HUES64 (cell line): Measurements from ENCODE around the gene BFAR.
"Not testable (repeated sequence)": the region's sequence is repeated elsewhere in the genome, so short reads cannot be mapped to it uniquely, and the experiment has no call there.

Source experiments
- H3K27ac ChIP-seq: 2 replicates; pipeline ENCODE4 v1.7.0; 2013; ENCODE audit warnings: low read depth, low read length, inconsistent platforms
- H3K27me3 ChIP-seq: 2 replicates; pipeline ENCODE4 v1.6.1; 2013; ENCODE audit warnings: mild to moderate bottlenecking, low read length; ENCODE audit not compliant: insufficient read depth
- H3K36me3 ChIP-seq: 2 replicates; pipeline ENCODE4 v1.6.1; 2013; ENCODE audit warnings: mild to moderate bottlenecking, low read length; ENCODE audit not compliant: insufficient read depth
- H3K4me1 ChIP-seq: 2 replicates; pipeline ENCODE4 v1.6.1; 2013; ENCODE audit warnings: mild to moderate bottlenecking, low read length, moderate library complexity; ENCODE audit not compliant: insufficient read depth
- H3K4me3 ChIP-seq: 2 replicates; pipeline ENCODE4 v1.5.1; 2013; ENCODE audit warnings: mild to moderate bottlenecking, low read length, moderate library complexity
- H3K9ac ChIP-seq: 2 replicates; pipeline ENCODE4 v1.6.1; 2013; ENCODE audit warnings: mild to moderate bottlenecking, low read depth, low read length
- H3K9me3 ChIP-seq: 2 replicates; pipeline ENCODE4 v1.6.1; 2013; ENCODE audit warnings: low read depth, low read length; ENCODE audit not compliant: insufficient read depth
- WGBS: fragments of 150-250, 120-280 bp; methylation state at CpG from one replicate; pipeline ENCODE4 v1.1.7; 2013; ENCODE audit warnings: missing lambda C conversion rate; 5-methylcytosine and 5-hydroxymethylcytosine counted together

BFAR gene

DNA sequence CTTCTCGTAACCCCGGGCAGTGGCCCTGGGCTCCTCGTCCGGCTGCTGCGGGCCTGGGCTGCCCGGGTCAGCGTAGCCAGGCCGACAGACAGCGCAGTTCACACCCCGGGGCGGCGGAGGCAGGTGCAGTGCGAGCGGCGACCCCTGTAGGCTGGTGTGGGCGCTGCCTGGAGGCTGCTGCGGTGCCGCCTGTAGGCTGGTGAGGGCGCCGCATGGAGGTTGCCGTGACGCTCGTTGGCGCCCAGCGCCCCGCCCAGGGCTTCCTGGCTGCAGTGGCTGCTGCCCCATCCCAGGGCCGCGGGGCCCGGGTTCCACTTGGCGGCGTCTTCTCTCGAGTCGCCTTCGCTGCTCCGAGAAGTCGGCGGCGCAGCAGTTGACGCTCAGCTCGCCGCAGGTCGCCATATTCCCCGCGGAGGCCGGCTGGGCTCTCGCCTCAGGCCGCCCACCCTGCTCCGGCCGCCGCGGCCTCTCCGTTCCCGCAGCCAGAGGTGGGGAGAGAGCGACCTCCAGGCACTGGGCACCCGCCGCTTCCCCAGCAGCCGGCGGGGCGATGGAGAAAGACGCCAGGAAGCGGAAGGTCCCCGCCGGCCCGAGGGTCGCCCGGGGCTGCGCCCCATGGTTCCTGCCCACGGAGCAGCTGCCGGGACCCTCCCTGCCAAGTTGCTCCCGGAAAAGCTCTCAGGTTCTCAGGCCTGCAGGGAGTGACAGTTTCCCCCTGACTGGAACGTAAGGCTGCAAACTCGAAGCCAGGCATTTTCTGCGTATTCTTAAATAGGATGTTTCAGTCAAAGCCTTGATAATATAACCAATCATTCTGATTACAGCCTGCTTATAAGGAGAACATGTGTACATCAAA lies 70.6 kb downstream of the BFAR start, which contains the start of gene NPIPA3:
TSS of gene NPIPA3 (plus strand) at position 256 of the 856 bp plus-strand sequence. CDS start 5,533 bp downstream, outside the sequence.
- H3K9me3 ChIP-seq, H3K4me3 ChIP-seq, H3K36me3 ChIP-seq, H3K4me1 ChIP-seq, H3K27me3 ChIP-seq, H3K27ac ChIP-seq, H3K9ac ChIP-seq: not testable (repeated sequence)
- no CpG with 5 or more reads among the region's 73 CpGs for WGBS
